Neural crest cell (in vitro differentiated cells): ENCODE results near the gene ENOX2. TPM values are rescaled to one million over a fixed set of nuclear protein-coding genes. Genes with fewer than 3 reads are reported as not detected.

Experiments used
- DNase-seq: peaks from one replicate; pipeline ENCODE4 v3.0.0; 2021; ENCODE audit warnings: low read depth, mixed read lengths, low spot score
- H3K27ac Mint-ChIP-seq: one replicate; pipeline ENCODE4 v1.8.0; 2021; ENCODE audit warnings: mild to moderate bottlenecking, mixed read lengths; ENCODE audit not compliant: unreplicated experiment
- H3K27me3 Mint-ChIP-seq: 2 replicates; pipeline ENCODE4 v1.8.0; 2021; ENCODE audit warnings: low read depth, mild to moderate bottlenecking, mixed read lengths
- H3K36me3 Mint-ChIP-seq: 2 replicates; pipeline ENCODE4 v1.8.0; 2021; ENCODE audit warnings: low read depth, mild to moderate bottlenecking, mixed read lengths
- H3K4me1 Mint-ChIP-seq: 2 replicates; pipeline ENCODE4 v1.8.0; 2021; ENCODE audit warnings: mixed read lengths
- H3K4me3 Mint-ChIP-seq: one replicate; pipeline ENCODE4 v1.8.0; 2021; ENCODE audit warnings: mild to moderate bottlenecking, mixed read lengths
- H3K9me3 Mint-ChIP-seq: 2 replicates; pipeline ENCODE4 v1.8.0; 2021; ENCODE audit warnings: mixed read lengths
- total RNA-seq: library from RNA; stranded (reverse); gene quantifications from 2 replicates; pipeline ENCODE4 v1.2.1, GENCODE V29; 2021
- TF ChIP-seq, protein P1 (sequence below): fragments of 200-600 bp; sonication (generic); conservative IDR thresholded peaks from 2 replicates; pipeline ENCODE4 v1.5.0; 2021; ENCODE audit warnings: antibody characterized with exemption, mild to moderate bottlenecking

Gene ENOX2
- total RNA-seq, 1 donor from 2014 or later, result 40.3 TPM

DNA sequence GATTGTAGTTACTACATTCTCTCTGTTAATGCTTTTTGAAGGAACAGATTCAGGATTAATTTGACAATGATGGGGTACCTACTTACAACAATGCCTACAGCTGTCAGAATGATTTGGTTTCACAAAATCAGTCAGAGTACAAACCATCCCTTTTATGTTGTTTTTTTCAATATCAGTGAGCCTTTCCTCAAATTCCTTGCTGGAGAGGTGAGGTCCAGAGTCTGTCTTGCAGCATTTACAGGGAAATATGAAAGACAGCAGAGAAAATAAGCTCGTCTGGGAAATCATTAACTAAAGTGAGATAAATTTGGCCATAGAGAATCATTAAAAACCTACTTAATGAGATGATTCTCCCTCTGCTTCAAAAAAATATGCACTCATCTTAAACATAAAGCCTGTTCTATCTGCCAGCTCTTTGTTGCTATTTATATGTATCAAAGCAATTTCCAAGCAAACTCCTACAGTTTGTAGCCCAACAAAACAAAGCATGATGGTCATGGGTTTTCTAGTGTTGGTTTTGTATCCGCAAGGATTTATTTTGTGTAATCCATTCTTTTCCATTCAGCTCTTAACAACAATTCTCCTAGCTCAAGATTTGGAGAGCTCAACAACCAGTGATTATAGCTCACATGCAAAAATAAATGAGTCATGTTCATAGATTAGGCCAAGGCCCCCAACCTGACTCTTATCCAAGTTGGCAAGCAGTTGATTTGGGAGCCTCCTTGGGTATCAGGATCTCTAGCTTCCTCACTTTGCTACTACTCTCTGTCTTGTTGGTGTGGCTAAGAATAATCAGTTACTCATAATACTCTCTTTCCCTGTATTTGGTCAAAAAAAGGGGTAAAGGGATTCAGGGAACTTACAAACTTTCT, 222.6 kb downstream of the ENOX2 start:
- Mint-ChIP-seq H3K9me3 (no peaks in the 10 kb centered on the region), H3K27ac (no peak overlapping the region), H3K4me1 (peaks cover 8% of the 10 kb centered on the region), H3K36me3 (peaks cover 15% of the 10 kb centered on the region), H3K4me3 (no peak overlapping the region), H3K27me3 (no peaks in the 10 kb centered on the region)
- TF ChIP-seq, protein P1, sequence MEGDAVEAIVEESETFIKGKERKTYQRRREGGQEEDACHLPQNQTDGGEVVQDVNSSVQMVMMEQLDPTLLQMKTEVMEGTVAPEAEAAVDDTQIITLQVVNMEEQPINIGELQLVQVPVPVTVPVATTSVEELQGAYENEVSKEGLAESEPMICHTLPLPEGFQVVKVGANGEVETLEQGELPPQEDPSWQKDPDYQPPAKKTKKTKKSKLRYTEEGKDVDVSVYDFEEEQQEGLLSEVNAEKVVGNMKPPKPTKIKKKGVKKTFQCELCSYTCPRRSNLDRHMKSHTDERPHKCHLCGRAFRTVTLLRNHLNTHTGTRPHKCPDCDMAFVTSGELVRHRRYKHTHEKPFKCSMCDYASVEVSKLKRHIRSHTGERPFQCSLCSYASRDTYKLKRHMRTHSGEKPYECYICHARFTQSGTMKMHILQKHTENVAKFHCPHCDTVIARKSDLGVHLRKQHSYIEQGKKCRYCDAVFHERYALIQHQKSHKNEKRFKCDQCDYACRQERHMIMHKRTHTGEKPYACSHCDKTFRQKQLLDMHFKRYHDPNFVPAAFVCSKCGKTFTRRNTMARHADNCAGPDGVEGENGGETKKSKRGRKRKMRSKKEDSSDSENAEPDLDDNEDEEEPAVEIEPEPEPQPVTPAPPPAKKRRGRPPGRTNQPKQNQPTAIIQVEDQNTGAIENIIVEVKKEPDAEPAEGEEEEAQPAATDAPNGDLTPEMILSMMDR, result no peak
- DNase-seq, result no peak

DNA sequence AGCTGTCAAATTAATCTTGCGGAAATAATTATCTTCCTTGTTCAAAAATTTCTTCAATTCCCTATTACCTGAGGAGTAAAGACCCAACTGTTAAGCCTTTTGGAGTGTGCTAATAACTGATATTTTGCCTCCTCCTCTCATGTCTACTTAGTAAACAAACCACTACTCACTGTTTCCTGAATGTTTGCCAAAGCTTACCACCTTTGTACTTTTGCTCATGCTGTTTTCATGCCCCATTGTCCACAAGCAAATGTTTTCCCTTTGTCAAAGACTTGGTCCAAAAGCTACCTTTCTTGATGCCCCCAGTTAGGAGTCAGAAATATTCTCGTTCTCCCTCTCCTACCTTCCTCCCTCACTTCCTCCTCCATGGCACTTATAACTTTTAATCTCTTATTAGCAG, 226.1 kb downstream of the ENOX2 start:
- Mint-ChIP-seq H3K36me3 (peaks cover 27% of the 10 kb centered on the region), H3K4me1 (peaks cover 5% of the 10 kb centered on the region), H3K27ac (no peak overlapping the region), H3K27me3 (no peaks in the 10 kb centered on the region), H3K4me3 (no peak overlapping the region), H3K9me3 (no peaks in the 10 kb centered on the region)
- DNase-seq, result no peak
- TF ChIP-seq, protein P1, result no peak

DNA sequence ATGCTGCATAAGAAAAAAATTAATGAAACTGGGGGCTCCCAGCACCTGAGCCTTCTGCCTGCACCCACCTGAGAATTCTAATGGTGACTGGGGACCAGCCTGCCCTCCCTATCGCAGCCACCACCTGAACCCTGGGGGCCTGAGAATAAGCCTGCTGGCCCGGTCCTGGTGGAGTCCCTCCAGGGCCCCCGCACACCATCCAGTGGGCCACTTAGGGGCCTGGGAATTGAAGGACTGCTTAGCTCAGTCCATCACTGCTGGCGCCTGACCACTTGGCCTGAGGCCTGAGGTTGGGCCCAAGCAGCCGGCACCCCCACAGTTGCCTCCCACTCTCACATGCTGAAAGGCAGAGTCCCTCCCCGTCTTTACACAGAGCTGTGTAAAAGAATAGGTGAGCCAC, 230.8 kb downstream of the ENOX2 start:
- H3K4me1 Mint-ChIP-seq, result no peaks in the 10 kb centered on the region
- H3K27ac Mint-ChIP-seq, result no peak overlapping the region
- TF ChIP-seq, protein P1, result no peak
- H3K27me3 Mint-ChIP-seq, result no peaks in the 10 kb centered on the region
- DNase-seq, result no peak
- no peaks in the 10 kb centered on the region for H3K9me3 Mint-ChIP-seq
- H3K36me3 Mint-ChIP-seq, result peaks cover 27% of the 10 kb centered on the region
- no peak overlapping the region for H3K4me3 Mint-ChIP-seq

DNA sequence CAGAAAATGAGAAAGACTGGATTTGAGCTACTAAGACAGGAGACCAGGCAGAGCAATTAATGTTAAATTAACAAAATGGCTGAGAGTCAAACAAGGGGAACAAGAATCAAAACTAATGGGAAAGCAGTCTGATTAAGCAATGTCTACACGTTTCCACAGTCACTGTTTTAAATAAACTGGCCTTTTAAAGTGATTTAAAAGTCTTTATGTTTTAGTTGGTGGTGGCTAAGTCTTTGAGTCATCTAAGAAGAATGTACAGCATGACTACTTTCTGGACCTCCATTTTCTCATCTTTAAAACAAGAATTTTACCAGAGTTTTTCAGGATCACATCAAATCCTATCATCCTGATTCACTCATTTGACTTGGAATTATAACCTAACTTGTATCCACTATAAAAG, 233.8 kb downstream of the ENOX2 start:
- DNase-seq, result no peak
- Mint-ChIP-seq H3K27ac (peak overlapping the region; percentile 15), H3K36me3 (peaks cover 25% of the 10 kb centered on the region), H3K9me3 (no peaks in the 10 kb centered on the region), H3K27me3 (no peaks in the 10 kb centered on the region), H3K4me1 (no peaks in the 10 kb centered on the region), H3K4me3 (no peak overlapping the region)
- TF ChIP-seq, protein P1, result no peak

DNA sequence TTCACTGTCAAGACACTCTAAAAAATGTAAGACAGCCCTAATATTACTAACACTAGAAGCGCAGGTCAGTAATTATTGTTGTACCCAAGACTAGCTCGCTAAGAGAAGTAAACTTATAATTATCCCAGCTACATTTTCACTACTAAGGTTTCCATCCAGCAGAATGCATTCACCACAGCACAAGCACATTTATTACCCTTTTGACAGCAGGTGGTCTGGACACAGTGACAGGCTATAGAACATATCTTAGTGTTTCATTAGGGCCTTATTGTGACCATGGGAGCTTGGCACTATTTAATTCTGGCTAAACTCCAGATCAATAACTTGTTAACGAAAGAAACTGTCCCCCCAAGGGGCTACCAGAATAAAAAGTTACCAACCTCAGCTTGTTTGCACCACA, 237.7 kb downstream of the ENOX2 start:
- TF ChIP-seq, protein P1, result no peak
- Mint-ChIP-seq H3K4me3 (no peak overlapping the region), H3K9me3 (no peaks in the 10 kb centered on the region), H3K4me1 (no peaks in the 10 kb centered on the region), H3K27me3 (no peaks in the 10 kb centered on the region), H3K27ac (peak overlapping the region; percentile 60), H3K36me3 (peaks cover 26% of the 10 kb centered on the region)
- DNase-seq, result no peak
